ENCODE data around the gene BEX3. TPM values are rescaled to one million over a fixed set of nuclear protein-coding genes. Genes with fewer than 3 reads are reported as not detected.

BEX3 gene
- total and polyA plus RNA-seq, 2 experiments from 2014 or later = 427 to 714 TPM

GRCh38 chrX:103338663-103339062 lies 37.7 kb upstream of the BEX3 start:
- Histone ChIP-seq H2AFZ (no peak overlapping the region), H3K9me2 (ENCODE audit: insufficient read depth) (no peaks in the 10 kb centered on the region), H4K20me1 (replicated peaks; ENCODE audit: insufficient read depth) (no peaks in the 10 kb centered on the region), H3F3A (replicated peaks; ENCODE audit: low read depth) (no peaks in the 10 kb centered on the region), H3K36me3 (ENCODE audit: insufficient read depth) (no peaks in the 10 kb centered on the region), H3K4me1 (ENCODE audit: insufficient read depth) (no peaks in the 10 kb centered on the region), H3K27ac (ENCODE audit: low read depth) (no peak overlapping the region), H3K79me2 (replicated peaks; ENCODE audit: insufficient read depth) (no peaks in the 10 kb centered on the region), H3K27me3 (ENCODE audit: insufficient read depth) (no peaks in the 10 kb centered on the region), H3K4me2 (no peak overlapping the region), H3K4me3 (no peak overlapping the region)
- H3K4me1 Mint-ChIP-seq = peaks cover 8% of the 10 kb centered on the region; the same call in 2 of the 3 replicates
- no peaks in the 10 kb centered on the region for H3K9me3 Mint-ChIP-seq
- no peak for ATAC-seq
- H3K27me3 Mint-ChIP-seq (ENCODE audit: insufficient read depth, low read depth, poor library complexity) = no peaks in the 10 kb centered on the region
- H3K4me3 Mint-ChIP-seq = no peak overlapping the region
- no peaks in the 10 kb centered on the region for H3K36me3 Mint-ChIP-seq (ENCODE audit: low read depth)
- no peak for DNase-seq (ENCODE audit: low spot score)
- no peak overlapping the region for H3K27ac Mint-ChIP-seq
- TF ChIP-seq CREB1 (CRISPR knock-in tag; IDR thresholded peaks at IDR 0.05; ENCODE audit: low read depth) (no peak), POLR2AphosphoS5 (IDR thresholded peaks at IDR 0.05; ENCODE audit: low read depth) (no peak), ZNF114 (CRISPR knock-in tag; IDR thresholded peaks at IDR 0.05) (no peak), STAT1 (IDR thresholded peaks at IDR 0.05; ENCODE audit: unreplicated experiment) (no peak), EZH2phosphoT487 (IDR thresholded peaks at IDR 0.05; ENCODE audit: unreplicated experiment) (no peak), JUNB (IDR thresholded peaks at IDR 0.05; ENCODE audit: unreplicated experiment) (no peak), EZH2 (IDR thresholded peaks at IDR 0.05; ENCODE audit: low read depth, unreplicated experiment) (no peak), ZNF331 (CRISPR knock-in tag; IDR thresholded peaks at IDR 0.05; ENCODE audit: low read depth) (no peak), NANOG (IDR thresholded peaks at IDR 0.05; ENCODE audit: borderline replicate concordance) (no peak)
- TF ChIP-seq, protein P1, sequence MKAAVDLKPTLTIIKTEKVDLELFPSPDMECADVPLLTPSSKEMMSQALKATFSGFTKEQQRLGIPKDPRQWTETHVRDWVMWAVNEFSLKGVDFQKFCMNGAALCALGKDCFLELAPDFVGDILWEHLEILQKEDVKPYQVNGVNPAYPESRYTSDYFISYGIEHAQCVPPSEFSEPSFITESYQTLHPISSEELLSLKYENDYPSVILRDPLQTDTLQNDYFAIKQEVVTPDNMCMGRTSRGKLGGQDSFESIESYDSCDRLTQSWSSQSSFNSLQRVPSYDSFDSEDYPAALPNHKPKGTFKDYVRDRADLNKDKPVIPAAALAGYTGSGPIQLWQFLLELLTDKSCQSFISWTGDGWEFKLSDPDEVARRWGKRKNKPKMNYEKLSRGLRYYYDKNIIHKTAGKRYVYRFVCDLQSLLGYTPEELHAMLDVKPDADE (IDR thresholded peaks at IDR 0.05) = no peak
- TF ChIP-seq, protein P2, sequence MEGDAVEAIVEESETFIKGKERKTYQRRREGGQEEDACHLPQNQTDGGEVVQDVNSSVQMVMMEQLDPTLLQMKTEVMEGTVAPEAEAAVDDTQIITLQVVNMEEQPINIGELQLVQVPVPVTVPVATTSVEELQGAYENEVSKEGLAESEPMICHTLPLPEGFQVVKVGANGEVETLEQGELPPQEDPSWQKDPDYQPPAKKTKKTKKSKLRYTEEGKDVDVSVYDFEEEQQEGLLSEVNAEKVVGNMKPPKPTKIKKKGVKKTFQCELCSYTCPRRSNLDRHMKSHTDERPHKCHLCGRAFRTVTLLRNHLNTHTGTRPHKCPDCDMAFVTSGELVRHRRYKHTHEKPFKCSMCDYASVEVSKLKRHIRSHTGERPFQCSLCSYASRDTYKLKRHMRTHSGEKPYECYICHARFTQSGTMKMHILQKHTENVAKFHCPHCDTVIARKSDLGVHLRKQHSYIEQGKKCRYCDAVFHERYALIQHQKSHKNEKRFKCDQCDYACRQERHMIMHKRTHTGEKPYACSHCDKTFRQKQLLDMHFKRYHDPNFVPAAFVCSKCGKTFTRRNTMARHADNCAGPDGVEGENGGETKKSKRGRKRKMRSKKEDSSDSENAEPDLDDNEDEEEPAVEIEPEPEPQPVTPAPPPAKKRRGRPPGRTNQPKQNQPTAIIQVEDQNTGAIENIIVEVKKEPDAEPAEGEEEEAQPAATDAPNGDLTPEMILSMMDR (conservative IDR thresholded peaks at IDR 0.05; ENCODE audit: low read depth in 2 of 2) = no peak
- TF ChIP-seq, protein P3, sequence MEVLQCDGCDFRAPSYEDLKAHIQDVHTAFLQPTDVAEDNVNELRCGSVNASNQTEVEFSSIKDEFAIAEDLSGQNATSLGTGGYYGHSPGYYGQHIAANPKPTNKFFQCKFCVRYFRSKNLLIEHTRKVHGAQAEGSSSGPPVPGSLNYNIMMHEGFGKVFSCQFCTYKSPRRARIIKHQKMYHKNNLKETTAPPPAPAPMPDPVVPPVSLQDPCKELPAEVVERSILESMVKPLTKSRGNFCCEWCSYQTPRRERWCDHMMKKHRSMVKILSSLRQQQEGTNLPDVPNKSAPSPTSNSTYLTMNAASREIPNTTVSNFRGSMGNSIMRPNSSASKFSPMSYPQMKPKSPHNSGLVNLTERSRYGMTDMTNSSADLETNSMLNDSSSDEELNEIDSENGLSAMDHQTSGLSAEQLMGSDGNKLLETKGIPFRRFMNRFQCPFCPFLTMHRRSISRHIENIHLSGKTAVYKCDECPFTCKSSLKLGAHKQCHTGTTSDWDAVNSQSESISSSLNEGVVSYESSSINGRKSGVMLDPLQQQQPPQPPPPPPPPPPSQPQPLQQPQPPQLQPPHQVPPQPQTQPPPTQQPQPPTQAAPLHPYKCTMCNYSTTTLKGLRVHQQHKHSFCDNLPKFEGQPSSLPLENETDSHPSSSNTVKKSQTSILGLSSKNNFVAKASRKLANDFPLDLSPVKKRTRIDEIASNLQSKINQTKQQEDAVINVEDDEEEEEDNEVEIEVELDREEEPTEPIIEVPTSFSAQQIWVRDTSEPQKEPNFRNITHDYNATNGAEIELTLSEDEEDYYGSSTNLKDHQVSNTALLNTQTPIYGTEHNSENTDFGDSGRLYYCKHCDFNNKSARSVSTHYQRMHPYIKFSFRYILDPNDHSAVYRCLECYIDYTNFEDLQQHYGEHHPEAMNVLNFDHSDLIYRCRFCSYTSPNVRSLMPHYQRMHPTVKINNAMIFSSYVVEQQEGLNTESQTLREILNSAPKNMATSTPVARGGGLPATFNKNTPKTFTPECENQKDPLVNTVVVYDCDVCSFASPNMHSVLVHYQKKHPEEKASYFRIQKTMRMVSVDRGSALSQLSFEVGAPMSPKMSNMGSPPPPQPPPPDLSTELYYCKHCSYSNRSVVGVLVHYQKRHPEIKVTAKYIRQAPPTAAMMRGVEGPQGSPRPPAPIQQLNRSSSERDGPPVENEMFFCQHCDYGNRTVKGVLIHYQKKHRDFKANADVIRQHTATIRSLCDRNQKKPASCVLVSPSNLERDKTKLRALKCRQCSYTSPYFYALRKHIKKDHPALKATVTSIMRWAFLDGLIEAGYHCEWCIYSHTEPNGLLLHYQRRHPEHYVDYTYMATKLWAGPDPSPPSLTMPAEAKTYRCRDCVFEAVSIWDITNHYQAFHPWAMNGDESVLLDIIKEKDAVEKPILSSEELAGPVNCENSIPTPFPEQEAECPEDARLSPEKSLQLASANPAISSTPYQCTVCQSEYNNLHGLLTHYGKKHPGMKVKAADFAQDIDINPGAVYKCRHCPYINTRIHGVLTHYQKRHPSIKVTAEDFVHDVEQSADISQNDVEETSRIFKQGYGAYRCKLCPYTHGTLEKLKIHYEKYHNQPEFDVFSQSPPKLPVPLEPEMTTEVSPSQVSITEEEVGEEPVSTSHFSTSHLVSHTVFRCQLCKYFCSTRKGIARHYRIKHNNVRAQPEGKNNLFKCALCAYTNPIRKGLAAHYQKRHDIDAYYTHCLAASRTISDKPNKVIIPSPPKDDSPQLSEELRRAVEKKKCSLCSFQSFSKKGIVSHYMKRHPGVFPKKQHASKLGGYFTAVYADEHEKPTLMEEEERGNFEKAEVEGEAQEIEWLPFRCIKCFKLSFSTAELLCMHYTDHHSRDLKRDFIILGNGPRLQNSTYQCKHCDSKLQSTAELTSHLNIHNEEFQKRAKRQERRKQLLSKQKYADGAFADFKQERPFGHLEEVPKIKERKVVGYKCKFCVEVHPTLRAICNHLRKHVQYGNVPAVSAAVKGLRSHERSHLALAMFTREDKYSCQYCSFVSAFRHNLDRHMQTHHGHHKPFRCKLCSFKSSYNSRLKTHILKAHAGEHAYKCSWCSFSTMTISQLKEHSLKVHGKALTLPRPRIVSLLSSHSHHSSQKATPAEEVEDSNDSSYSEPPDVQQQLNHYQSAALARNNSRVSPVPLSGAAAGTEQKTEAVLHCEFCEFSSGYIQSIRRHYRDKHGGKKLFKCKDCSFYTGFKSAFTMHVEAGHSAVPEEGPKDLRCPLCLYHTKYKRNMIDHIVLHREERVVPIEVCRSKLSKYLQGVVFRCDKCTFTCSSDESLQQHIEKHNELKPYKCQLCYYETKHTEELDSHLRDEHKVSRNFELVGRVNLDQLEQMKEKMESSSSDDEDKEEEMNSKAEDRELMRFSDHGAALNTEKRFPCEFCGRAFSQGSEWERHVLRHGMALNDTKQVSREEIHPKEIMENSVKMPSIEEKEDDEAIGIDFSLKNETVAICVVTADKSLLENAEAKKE (CRISPR knock-in tag; IDR thresholded peaks at IDR 0.05) = no peak
- TF ChIP-seq, protein P4, sequence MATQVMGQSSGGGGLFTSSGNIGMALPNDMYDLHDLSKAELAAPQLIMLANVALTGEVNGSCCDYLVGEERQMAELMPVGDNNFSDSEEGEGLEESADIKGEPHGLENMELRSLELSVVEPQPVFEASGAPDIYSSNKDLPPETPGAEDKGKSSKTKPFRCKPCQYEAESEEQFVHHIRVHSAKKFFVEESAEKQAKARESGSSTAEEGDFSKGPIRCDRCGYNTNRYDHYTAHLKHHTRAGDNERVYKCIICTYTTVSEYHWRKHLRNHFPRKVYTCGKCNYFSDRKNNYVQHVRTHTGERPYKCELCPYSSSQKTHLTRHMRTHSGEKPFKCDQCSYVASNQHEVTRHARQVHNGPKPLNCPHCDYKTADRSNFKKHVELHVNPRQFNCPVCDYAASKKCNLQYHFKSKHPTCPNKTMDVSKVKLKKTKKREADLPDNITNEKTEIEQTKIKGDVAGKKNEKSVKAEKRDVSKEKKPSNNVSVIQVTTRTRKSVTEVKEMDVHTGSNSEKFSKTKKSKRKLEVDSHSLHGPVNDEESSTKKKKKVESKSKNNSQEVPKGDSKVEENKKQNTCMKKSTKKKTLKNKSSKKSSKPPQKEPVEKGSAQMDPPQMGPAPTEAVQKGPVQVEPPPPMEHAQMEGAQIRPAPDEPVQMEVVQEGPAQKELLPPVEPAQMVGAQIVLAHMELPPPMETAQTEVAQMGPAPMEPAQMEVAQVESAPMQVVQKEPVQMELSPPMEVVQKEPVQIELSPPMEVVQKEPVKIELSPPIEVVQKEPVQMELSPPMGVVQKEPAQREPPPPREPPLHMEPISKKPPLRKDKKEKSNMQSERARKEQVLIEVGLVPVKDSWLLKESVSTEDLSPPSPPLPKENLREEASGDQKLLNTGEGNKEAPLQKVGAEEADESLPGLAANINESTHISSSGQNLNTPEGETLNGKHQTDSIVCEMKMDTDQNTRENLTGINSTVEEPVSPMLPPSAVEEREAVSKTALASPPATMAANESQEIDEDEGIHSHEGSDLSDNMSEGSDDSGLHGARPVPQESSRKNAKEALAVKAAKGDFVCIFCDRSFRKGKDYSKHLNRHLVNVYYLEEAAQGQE (IDR thresholded peaks at IDR 0.05; ENCODE audit: unreplicated experiment) = no peak

All from GM23338 (cell line).